Left ventricle myocardium superior (tissue), 1 donor: ENCODE data around the gene DDIT3. TPM values are rescaled to one million over a fixed set of nuclear protein-coding genes. Genes with fewer than 3 reads are reported as not detected.

Experiments
- ATAC-seq: fragments of 200-7000 bp; cut with Tn5 transposase; one replicate; pipeline ENCODE4 v1.9.1; 2020; ENCODE audit warnings: mild to moderate bottlenecking, moderate library complexity
- DNase-seq: peaks from one replicate; pipeline ENCODE4 v3.0.0-alpha.2; 2020
- intact Hi-C: fragments of 100-400 bp; cut with micrococcal nuclease; formaldehyde crosslinking; loops from one replicate; pipeline ENCODE4 v1.11.0; 2022
- total RNA-seq: library from RNA; stranded (reverse); fragmentation: NEBNext Ultra II Directional; extraction: Animal tissue kit (Norgen Biotek cat#: 25700); gene quantifications from one replicate; pipeline ENCODE4 v1.2.1, GENCODE V29; 2021
- donor health status: DM: no; HTN: yes; CAD: no; lungs with severe emphysema.

DDIT3 gene
- total RNA-seq, 1 donor from 2014 or later = 22.2 TPM

DNA sequence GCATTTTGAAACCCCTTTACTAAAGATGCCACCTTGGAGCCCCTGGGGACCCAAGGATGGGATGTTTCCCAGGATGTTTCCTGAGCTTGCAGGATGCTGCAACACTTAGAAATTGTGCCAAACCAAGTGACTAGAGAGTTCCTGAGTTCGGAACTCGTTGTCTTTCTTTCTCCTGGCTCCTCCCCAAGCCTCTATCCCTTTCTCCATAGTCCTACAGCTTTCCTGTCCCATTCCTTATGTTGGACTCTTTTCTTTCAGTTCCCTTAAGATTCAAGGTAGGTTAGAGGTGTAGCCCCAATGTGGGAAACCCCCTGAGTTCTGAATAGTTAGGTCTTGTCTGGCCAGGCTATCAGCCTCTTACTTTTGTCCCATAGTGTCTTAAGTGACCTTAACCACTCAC lies 28.2 kb upstream of the DDIT3 start:
- intact Hi-C loops = no loop called here
- ATAC-seq = no peak
- DNase-seq = no peak

DNA sequence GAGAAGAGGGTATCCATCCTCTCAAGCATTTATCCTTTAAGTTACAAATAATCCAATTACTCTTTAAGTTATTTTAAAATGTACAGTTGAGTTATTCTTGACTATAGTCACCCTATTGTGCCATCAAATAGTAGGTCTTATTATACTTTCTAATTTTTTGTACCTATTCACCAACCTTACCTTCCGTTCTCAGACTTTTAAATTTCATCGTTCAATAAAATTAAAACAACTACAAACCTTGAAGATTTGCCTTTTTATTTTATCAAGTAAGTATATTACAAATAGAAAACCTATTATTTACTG lies 27.6 kb upstream of the DDIT3 start:
- ATAC-seq = no peak

DNA sequence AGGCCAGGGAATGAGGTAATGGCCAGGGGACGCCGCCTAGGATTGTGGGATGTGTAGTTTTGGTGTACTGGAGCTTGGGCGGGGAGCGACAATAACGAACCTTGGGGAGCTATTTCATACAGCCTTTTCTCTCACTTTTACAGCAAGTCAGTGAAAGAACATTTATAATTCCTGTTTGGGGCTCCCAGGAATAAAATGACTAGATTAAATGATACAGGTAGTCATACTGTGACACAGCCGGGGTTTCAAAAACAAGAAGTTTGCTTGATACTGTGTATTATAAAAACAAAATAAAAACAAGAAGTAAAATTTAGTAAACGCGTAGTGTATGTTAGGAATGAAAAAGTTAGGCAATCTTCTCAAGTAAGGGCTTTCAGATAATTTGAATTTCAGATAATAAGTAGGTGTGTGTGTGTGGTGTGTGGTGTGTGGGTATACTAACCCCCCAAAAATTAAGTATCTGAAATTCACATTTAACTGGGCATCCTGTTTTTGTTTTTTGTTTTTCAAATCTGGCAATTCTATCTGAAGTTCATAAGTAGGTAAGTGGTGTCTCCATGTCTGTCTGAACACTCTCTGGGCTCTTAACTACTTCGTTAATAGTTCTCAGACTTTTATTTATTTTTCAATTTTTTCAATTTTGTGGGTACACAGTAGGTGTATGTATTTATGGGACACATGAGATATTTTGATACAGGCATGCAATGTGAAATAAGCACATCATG lies 27.1 kb upstream of the DDIT3 start:
- DNase-seq (no peak), ATAC-seq (no peak)
- intact Hi-C loops = no loop called here

More for the DNA sequence above, 27.6 kb upstream of the DDIT3 start:
- intact Hi-C loops = no loop called here
- no peak for DNase-seq

DNA sequence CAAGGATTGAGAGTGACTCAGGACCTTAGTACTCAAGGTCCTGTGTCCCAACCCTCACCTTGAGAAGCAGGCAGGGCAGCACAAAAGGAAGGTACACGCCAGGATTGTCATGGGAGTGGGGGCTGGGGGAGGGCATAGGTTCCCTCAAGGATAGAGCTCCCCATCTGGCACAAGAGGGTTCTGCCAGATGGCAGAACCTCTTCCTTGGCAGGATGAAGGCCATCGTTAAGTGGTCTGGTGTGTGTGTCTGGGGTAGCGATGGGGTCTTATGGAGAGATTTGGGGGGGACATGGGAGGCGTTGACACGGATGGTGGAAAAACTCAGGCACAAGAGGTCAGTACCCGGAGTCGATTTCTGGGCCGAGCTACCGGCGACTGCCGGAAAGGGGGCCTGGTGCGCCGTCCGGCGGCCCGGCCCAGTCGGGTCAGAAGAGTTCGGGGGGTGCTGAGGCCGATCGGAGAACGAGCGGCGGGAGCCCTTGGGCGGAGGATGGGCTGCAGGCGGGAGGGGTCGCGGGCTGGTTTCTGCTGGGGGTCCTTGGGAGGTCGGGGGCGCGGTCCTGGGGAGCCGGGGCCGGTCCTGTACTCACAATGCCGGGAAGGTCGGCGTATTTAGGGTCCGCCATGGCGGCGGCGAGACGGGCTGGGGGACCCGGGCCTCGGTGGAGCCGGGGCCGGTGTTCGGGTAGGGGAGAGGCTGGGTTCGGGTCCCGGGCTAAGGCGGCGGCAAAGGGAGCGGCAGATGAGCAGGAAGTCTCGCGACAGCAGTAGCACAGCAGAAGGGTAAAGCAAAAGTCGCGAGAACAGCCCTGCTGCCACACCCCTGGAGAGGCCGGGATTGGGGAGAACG lies 26.3 kb upstream of the DDIT3 start, which contains the start of gene DCTN2:
Gene DCTN2 (minus strand): TSS at position 755 of the 850 bp plus-strand sequence. CDS start 129 bp downstream, at position 626.
- peak; percentile 99 for ATAC-seq
- intact Hi-C loops = no loop called here

DNA sequence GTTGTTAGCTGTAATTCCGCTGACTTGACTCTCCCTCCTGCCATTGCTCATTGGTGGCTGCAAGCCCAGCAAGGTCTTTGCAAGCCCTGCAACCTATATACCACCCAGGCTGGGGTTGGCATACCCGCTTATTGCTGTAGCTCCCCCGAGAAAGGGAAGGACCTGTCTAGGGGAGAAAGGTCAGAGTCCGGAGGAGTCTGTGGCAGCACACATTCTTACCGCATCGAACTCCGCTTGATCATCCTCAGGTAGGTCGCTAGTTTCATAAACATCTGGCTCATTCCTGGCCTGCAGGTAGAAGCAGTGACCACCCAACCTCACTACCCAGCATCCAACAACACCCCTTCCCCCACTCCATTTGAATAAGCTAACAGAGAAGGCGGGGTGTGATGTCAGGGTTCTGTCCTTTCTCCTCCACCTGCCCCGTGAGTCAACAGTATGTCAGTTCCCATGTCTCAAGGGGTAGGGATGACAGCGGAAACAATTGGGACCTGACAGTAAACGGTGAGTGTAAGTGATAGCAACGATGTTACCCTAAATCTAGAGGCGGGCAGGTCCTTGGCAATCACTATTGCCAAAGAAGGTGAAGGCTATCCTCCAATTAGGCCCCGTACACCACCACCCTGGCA lies 25.6 kb upstream of the DDIT3 start:
- ATAC-seq (no peak), DNase-seq (no peak)
- intact Hi-C loops = no loop called here

More for the DNA sequence above, 26.3 kb upstream of the DDIT3 start, which contains the start of gene DCTN2:
- DNase-seq = peak; percentile 95

DNA sequence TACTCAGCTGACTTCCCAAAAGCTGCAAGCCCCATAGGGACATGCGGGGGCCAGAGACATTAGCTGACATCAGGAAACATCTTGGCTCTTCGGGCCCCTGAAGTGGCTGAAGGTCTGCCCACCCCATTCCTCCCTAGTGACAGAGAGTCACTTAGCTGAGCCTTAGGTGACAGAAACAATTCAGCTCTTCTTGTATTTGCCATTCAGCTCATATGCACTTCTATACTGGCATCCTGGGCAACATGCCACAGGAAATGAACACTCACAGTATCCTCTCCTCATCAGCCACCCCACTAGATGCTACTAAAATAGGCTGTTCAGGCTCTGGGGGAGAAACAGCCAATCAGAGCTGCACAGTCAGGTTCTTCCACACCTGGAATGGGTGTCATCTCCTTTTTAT lies 23.3 kb upstream of the DDIT3 start:
- ATAC-seq (no peak), DNase-seq (no peak)
- intact Hi-C loops = no loop called here

DNA sequence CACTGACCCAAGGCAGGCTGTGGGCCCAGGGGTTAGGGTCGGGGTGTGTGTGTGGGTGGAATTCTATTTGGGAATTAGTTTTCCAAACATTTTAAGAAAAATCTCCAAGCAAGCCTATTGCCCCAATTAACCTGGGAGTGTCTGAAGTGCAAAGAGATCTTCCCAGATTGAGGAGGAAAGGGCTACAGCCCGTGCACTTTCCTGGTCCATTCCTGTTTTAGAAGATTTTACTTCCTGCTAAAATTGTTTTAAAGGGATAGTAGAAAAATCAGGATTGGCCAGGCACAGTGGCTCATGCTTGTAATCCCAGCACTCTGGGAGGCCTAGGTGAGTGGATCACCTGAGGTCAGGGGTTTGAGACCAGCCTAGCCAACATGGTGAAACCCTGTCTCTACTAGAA lies 21.4 kb upstream of the DDIT3 start:
- intact Hi-C loops = no loop called here
- ATAC-seq (no peak), DNase-seq (no peak)

DNA sequence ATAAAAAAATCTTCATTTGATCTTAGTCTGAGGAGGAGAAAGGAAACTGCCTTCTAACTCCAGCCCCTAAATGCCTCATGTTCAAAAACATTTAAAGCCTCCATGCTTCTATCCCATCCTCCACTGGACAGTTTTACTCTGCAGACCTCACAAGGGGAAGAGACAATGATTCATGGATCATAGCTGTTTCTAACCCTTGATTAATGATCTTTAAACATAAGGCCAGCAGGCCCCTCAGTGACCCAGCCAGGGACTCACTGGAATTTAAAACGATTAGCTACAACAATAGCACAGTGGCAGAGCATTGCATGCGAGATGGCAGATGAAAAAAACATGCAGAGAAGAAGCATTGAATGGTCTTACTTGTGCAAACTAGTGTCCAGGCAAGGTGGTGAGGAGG lies 20.7 kb upstream of the DDIT3 start:
- DNase-seq (no peak), ATAC-seq (no peak)
- intact Hi-C loops = no loop called here

DNA sequence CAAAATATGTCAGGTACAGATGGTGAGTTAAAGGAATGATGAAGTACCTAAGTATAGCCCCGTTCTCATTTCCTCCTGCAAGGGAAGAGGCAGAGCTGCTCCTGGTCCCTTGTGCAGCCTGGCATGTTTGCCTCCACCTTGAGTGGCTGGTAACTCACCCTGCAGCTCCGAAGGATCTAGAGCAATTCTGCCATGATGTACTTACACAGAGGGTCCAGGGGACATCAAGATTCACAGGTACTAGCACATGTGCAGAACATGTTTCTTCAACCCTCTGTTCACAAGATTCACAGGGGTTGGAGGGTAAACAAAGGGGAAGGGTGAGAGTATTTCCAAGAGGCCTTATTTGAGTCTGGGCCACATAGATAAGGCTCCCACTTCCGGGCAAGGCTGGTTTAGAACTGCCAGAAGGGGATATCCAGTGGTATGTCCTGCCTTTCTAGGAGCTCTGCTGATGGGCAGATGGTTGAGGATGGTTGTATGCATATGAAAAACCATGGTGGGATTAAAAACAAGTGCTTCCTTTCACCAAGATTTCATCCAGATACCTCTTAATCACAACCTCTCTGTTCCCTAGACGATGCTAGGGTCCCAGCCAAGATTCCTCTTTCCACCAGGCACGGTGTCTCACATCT lies 18.9 kb upstream of the DDIT3 start:
- DNase-seq = no peak

DNA sequence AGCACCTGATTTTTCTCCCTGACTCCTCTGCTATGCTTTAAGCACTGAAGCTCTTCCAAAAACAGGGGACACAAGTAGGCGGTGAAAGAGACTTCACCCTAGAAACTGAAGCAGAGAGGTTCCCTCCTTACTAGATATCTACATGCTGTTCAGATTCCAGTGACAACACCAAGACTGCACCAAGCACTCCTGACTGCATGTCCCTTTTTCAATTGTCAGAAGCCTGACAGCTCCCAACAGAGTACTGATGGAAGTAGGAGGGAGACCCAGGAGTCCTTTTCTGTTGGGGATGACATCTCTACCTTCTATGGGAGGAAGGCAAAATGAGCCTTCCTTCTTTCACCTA lies 16.3 kb upstream of the DDIT3 start:
- intact Hi-C loops = no loop called here
- DNase-seq (no peak), ATAC-seq (no peak)

More for the DNA sequence above, 18.9 kb upstream of the DDIT3 start:
- ATAC-seq = no peak
- intact Hi-C loops = no loop called here

DNA sequence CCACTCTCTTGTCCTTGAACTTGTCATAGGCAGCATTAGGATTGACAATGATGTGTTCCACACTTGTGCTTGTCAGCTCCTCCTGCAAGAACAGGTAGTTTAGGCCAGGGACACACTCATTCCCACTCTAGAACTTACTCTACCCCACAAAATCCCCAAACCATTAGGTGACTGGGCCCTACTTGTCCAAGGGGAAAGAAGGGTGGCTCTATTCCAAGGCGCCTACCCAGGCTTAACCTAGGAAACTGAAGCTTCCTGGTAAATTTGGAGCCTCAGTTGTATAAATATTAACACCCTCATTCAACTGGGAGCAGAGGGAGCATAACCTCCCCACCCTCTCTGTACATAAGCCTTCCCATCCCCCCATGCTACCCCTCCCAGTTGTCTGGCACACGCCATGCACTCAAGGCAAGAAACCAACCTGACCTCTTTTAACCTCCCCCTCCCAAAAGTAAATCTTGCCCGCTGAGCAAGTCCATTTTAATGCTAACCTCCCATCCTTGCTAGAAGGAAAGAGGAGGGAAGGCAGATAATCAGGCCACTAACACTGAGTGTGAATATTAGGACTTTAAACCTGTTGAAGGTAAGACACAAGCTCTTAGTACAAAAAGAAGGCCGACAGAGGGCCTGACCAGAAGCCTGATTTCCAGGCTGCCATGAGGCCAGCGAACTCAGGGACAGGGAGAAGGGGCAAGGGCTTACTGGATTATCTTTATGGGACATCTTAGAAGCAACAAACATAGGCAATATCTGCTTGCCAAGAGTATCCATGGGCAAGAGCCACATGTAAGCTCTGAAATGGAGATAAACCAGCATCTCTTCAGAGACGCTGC lies 15.7 kb upstream of the DDIT3 start:
- no peak for ATAC-seq
- intact Hi-C loops = no loop called here
- DNase-seq = no peak

DNA sequence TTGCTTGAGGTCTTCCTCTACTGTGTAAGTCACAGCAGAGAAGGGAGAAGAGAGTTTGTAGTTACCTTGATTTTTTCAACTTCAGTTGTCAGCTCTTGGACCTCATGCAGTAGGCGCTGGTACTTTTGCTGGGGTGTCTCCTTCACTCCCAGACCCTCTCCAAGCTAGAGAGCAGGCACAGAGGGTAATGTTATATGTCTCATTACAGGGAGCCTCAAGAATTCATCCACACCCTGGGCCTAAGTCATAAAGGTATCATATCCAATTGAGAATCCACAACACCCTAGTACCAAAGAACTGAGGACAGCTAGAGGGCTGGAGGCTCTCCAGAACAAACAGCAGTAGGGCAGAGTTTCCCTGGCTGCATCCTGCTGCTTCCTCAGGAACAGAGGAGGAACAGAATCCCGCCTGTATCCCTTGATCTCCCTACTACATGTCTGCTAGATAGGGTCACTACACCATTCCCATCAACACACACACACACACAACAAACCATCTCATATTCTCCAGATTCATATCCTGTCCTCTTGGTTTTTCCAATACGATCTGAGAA lies 14.8 kb upstream of the DDIT3 start:
- ATAC-seq = no peak
- intact Hi-C loops = no loop called here
- no peak for DNase-seq

DNA sequence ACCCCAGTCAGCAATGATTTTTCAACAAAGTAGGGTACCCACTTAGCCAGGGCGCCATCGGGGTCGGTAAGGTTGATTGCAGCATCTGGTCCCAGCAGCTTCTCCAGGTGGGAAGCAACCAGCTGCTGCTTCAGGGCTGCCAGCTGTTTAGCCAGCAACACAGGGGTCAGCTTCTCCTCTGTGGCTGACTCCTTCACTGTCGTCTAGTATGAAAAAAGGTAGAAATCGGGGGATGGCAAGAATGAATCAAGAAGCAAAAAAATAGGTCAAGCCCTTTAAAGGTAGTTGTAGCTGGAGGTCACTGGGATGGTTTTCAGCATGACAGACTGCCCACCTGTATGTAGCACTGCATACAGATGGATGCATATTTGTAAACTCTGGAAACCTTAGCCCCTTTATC lies 13.9 kb upstream of the DDIT3 start:
- no peak for ATAC-seq
- intact Hi-C loops = no loop called here
- DNase-seq = no peak

DNA sequence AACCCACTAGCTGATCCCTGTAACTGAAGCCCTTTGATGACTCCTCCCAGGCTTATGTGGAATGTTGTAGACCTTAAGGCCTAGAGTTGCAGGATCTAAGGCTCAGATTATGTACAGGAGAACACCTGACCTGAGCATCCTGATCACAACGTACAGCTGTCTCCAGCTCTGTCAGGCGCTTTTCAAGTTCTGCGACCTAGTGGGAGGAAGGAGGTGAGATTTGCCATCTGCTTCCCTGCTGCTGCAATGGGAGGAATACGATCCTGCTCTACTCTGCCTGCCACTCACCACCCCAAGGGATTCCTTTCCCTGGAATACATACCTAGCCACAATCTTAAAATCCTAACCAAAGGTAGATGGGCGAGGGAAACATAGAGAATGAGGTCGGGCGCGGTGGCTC lies 12.8 kb upstream of the DDIT3 start:
- ATAC-seq (no peak), DNase-seq (no peak)
- intact Hi-C loops = no loop called here

DNA sequence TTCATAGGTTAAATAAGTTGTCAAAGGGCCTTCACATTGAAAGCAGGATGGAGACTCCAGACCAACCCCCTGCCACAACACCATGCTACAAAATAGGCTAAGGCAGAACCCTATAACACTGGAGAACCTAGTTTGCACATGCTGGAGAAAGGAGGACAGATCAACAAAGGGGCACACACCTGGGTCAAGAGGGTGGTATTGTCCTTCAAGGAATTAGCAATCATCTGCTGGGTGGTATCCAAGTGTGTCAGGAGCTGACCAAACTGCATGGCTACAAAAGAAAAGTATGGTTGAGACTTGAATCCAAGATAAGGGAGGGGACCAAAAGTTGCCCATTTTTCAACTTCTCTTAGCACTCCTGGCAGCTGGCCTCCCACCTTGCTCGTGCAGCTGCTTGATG lies 11.5 kb upstream of the DDIT3 start:
- intact Hi-C loops = no loop called here
- ATAC-seq (no peak), DNase-seq (no peak)

DNA sequence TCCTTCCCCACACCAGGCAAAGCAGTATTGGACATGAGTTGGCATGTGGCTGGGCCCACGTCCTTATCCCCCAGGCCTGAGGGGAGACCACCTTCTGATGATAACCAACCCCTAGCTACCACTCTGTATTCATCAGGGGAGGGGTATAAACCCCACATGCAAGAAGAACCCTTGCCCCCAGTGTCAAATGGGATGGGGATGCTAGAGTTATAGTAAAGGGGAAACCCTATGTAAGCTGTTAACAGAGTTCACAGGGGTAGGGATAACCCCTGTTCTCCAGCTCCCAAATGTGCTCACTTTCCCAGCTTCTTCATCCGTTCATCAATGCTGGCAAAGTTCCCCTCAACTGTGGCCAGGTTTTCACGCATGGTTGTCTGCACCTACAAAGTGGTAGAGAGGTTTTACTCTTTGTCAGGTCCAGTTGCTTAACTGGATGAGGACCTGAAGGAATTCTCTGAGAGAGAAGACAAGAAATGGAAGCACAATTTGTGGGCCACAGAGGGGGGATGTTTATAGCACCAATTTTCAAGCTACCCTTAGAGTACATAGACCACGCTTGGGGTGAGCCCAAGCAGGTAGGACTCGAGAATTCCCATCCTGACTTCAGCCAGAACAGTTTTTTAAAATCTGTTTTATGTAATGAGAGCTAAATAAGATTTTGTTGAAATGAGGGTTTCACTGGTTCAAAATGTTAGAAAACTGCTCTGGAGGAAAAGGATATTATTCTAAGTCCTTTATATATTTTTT lies 10.3 kb upstream of the DDIT3 start:
- intact Hi-C loops = no loop called here
- ATAC-seq = no peak
- no peak for DNase-seq

DNA sequence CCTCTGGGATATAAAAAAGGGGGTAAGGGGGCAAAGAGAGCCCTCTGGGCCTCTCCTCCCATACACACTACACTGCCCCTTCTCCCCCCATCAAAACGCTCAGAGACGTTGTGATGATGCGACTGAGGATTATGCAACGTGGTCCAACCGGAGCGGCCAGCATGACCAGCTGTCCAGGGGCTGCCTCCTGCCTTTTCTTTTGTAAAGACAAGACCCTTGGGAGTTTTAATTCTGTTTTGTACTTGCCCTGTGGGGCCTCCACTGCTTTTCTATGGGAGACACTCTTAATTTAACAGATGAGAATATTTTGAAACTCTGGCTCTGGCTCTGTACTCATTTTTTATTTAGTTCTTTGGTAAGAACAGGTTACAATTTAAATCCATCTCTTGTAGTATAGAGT lies 9.5 kb upstream of the DDIT3 start:
- intact Hi-C loops = no loop called here
- ATAC-seq (no peak), DNase-seq (no peak)
